ENCODE data around the gene CTSA.
A peak's percentile ranks its signal among the peaks of the same experiment; 100 is the strongest.
"Not testable (repeated sequence)": the region's sequence is repeated elsewhere in the genome, so short reads cannot be mapped to it uniquely, and the experiment has no call there.

CTSA gene

DNA sequence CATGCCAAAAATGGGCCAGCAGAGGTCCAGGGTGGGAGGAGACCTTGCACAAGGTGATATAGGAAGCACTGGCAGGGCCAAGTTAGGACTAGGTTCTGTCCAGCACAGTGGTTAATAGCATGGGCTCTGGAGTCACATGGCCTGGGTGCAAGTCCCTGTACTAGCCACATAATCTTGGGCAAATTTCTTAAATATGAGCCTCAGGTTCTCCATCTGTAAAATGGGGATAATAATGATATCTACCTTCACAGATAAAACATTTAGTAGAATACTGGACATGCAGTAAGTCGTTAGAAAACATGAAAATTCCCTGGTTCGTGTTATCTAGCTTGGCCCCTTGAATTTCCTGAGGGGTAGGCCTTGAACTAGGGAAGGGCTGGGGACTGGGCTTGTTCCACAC is 6.2 kb downstream of the CTSA start:
- DNase-seq = no peak

DNA sequence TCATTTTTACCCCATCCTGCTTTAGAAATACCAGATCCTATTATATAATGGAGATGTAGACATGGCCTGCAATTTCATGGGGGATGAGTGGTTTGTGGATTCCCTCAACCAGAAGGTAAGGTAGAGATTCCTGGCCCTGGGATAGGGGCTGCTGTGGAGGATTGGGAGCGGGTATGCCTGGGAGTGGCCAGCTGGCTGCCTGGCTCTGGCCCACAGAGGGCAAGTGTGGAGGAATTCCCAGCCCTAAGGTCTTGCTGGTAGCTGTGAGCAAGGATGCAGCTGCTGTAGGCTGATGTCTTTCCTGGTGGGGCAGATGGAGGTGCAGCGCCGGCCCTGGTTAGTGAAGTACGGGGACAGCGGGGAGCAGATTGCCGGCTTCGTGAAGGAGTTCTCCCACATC is 6.6 kb downstream of the CTSA start:
- no peak for DNase-seq

DNA sequence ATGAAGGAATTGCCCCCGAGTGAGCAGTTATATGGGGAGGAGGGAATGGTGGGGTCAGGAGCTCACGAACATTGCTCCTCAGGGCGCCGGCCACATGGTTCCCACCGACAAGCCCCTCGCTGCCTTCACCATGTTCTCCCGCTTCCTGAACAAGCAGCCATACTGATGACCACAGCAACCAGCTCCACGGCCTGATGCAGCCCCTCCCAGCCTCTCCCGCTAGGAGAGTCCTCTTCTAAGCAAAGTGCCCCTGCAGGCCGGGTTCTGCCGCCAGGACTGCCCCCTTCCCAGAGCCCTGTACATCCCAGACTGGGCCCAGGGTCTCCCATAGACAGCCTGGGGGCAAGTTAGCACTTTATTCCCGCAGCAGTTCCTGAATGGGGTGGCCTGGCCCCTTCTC is 7.2 kb downstream of the CTSA start:
- no peak for DNase-seq

DNA sequence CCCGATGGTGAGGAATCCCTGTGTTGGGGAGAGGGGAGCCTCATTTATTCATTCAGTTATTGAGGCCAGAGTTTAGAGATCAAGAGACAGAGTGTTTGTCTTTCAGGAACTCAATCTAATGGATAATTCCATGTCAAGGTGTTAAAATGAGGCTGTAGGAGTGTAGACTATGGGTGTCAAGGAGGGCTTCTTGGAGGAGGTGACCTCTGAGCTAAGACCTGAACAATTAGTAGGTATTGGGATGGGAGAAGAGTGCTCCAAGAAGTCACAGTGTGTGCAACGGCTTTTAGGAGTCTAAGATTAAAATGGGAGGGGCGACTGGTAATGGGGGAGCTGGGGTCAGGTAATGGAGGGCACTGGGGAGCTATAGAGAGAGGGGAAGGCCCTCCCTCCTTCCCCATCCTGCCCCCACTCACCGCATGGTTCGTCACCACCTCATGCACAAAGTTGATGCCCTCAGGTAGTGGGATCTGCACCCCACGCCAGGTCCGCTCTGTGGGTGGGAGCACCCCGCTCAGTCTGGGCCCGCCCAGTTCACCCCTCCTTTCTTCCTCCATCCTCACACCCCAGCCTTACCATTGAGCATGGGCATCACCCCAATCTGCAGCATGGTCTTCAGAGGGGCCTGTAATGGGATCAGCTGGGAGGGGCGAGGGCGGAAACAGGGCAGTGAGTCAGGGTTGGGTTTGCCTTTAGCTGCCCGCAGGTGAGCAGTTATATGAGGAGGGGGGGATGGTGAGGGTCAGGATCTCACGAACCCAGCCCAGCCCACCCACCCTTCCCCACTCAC is 8.1 kb downstream of the CTSA start:
- DNase-seq = no peak

DNA sequence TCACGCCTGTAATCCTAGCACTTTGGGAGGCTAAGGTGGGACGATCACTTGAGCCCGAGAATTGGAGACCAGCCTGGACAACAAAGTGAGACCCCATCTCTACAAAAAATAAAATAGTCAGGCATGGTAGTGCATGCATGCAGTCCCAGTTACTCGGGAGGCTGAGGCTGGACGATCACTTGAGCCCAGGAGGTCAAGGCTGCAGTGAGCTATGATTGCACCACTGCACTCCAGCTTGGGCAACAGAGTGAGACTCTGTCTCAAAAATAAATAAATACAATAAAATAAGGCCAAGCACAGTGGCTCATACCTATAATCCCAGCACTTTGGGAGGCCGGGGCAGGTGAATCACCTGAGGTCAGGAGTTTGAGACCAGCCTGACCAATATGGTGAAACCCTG is 10.2 kb downstream of the CTSA start:
- DNase-seq = not testable (repeated sequence)

DNA sequence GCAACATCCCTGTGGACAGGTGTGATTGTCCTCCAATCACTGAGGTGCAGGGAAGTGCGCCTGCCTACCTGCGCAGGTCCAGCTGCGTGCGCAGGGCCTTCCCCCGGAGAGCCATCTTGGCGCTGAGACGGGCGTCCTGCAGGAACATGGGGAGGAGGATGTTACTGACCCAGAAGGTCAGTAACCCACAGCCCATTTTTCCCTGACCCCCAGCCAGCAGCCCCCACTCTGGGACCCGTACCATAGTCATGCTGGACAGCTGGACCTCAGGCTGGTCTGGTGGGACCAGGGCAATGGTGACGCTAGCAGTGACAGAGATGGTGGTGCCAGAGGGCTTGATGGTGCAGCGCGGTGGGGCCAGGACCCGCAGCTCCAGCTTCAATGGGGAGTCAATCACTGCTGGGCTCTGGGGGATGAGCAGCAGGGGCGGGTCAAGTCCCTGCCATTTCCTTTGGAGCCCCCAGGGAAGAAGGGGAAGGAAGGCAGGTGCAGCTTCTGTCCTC is 11.1 kb downstream of the CTSA start:
- DNase-seq = no peak

DNA sequence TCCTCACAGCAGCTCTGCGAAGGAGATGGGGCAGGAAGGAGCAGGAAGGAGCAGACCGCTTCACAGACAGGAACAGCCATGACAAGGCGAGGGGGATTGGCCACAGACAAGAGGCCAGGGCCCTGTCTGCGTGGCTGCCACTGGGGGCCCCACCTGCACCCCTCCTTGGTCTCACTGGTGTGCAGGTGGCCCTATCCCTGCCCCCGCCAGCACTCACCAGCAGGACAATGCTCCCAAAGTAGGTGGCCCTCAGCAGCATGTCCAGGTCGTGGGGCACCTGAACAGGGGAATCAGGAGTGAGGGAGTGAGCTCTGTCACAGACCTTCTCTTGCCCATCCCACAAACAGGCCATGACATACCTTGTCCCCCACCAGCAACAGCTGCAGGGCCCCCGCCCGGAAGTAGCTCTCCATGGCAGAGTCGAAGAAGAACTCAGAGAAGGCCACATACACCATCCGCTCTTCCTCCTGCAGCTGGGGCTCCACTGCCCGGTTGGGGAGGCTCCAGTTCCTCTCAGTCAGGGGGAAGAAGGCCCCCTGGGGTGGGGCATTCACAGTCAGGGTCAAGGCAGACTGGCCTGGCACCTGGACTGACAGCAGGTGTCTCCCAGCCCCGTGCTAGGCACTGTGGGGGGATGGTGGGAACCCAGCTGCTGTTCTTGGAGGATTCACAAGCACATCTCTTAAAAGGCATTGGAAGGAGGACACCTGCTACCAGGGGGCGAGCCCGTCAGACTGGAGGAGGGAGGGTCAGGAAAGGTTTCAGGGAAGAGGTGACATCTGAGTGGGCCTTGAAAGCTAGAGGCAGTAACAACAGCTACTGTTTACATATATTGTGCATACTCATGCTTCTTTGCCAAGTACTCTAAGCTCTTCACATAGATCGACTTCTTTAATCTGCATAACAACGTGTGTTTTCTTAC is 13.7 kb downstream of the CTSA start:
- no peak for DNase-seq

DNA sequence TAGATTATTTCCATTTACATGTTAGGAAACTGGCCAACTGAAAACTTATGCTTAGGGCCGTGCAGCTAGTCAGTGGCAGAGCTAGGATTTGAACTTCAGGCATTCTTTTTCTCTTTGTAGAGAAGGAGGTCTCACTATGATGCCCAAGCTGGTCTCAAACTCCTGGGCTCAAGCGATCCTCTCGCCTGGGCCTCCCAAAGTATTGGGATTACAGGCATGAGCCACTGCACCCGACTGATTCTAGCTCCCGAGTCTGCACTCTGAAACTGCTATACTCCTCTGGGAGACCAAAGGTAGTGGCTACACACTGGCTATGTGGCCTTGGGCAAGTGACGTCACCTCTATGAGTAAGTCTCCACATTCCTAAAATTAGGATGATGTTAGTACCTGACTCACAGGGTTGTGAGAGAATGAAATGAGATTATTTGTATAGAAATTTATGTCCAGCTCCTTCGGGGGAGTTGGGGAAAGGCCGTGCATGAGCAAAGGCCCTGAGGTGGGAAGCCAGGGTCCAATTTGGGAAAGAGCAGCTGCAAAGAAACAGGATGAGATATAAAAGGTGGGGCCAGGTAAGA is 14.5 kb downstream of the CTSA start:
- no peak for DNase-seq

DNA sequence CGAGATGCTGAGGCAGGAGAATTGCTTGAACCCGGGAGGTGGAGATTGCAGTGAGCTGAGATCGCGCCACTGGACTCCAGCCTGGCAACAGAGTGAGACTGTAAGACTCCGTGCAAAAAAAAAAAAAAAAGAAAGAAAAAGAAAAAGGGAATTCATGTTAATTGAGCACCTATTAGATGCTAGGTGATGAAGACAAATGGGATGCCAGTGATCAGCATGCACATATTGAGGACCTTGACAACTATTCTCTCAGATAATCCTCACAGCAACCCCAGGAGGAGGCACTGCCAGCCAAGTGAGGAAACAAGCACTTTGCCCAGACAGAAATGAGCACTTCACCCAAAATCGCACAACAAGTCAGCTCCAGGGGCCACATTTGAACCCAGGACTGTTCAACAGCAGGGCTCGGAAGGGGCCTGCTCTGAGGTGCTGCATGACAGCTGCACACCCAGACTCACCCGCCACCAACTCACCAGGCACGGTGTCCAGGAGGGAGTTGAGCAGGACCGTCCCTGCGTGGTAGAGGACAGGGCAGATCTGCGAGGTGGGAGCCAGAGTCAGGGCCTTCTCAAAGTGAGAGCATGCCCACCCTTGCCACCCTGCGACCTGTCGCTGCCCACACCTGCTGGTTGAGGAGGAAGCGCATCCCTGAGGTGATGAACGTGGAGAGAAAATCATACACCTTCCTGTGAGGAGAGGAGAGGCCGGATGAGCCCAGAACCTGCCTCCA is 16.2 kb downstream of the CTSA start:
- no peak for DNase-seq

DNA sequence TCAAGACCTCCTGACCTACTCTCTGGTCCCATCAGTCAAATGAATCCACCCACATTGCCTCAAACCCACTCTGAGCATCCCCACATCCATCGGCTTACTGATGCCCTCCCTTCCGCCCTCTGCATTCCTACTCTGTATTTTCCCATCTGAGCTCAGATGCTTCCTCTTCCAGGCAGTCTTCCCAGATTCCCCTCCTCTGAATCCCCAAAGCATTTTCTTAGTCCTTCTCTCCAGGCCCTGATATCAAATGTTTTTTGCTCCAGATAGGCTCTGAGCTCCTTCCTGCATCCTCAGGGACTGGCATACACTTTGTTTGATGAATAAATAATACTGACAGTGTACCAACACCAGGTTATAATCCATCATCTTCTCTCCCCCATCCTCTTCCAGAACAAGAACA is 16.9 kb downstream of the CTSA start:
- no peak for DNase-seq

DNA sequence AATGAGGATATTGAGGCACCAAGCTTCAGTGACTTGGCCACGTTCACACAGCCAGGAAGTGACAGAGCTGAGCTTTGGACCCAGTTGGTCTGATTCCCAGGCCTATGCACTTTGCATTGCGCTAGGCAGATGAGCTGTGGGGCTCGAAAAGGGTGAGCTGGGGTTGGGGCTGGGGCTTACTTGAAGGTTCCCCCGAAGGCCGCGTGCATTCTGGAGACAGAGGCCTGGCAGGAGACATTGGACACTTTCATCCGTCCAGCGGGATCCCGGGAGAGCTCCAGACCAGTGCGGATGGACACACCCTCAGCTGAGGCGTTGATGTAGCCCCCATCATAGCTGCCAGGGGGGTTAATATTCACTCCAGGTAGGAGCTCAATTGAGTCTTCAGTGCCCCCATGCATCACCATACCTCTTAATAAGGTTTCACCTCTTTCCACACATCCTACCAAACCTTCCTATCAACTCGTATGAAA is 18.2 kb downstream of the CTSA start:
- DNase-seq = no peak

DNA sequence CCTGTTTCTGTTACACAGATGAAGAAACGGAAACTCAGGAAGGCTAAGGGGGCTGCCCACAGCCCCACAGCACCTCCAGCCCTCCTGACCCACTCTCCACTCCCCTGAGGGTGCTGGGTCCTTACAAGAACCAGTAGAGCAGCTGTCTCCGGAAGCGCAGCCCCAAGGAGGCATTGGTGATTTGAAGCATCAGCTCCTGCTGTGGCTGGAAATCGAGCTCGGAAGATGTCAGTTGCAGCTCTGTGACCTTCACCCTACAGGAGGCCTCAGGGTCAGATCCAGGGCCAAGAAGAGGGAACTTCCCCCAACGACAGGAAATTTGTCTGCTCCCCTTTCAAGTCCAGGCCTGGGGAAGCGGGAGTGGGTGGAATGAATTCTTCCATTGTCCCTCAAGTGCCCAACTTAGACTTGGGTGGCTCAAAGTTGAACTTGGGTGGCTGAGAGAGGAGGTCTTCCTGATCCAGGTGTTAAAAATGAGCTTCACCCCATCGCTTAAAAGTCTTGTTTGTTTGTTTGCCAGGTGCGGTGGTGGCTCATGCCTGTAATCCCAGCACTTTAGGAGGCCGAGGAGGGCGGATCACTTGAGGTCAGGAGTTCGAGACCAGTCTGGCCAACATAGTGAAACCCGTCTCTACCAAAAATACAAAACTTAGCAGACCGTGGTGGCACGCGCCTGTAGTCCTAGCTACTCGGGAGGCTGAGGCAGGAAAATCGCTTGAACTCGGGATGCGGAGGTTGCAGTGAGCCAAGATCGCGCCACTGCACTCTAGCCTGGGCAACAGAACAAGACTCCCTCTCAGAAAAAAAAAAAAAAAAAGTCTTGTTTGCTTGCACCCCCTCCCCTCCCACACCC is 18.9 kb downstream of the CTSA start:
- DNase-seq = no peak

DNA sequence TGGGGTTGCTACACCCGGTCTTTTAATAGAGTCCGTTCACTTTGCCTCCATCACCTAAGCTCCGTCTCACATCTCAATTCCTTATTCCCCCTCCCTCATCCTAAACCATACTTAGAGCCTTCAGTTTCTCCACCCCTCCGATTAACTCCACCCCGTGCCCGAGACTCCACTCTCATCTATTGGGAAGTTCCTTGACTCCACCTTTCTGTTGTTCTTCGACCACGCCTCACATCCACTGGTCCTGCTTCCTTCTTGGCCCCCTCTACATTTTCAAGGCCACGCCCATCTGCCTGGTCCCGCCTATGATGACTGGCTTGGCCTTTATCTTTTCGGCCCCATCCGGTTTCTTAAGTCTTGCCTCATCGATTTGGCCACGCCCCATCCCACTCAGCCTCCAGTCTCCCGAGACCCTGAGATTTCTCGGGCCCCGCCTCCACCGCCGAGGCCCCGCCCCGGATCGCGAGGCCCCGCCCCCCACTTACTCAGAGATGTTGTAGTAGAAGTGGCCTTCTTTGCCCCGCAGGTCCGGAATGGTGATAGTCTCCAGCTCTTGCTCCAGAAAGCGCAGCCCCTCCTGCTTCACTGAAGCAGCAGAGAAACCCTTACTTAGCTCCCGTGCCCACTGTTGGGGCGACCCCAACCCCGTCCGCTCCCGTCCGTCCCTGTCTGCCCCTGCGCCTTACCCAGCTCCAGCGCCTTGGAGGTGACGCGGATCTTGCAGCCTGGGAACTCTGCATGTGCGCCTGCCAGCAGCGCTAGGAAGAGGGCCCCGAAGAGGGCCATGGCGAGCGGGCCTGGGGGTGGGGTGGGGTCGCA is 19.7 kb downstream of the CTSA start:
- DNase-seq = peak; percentile 94

DNA sequence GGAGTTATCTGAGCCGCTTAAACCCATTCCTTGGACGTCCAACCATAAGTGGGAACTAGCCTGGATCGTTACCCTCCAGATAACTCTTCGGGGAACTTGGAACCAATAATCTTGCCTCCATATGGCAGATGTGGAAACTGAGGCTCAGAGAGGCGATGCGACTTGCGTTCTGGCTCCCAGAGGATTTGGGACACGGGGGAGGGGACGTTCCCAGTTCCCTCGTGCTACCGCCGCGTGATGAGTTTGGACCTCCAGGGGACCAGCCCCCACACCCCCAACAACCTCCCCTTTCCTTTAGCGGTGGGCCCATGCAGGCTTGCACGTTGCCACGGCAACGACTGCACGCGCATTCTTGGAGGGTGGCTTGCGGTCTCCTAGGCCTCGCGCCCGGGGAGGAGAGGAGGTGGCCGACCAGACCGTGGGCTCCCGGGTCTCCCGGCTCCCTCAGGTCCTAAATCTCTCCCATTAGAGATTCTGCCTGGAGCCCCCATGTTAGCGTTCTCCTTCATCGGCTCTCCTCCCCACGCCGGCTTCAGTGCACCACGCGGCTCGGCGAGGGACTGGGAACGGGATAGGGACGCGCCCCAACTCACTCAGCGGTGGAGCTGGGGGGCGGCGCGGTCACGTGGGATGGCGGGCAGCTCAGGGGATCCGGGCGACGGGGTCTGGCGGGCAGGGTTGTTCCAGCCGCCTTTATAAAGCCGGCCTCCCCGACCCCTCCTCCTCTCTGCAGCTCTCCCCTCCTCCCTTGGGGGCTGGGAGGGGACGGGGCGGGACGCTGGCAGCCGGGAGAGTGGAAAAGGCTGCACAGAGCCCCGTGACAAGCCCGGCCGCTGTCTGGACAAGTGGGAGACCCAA is 20.6 kb downstream of the CTSA start, which contains the start of gene PLTP:
Gene PLTP, minus strand, starts transcription at position 670 of the 858 bp plus-strand sequence. CDS start 703 bp downstream, outside the sequence.
- DNase-seq = peak; percentile 45

DNA sequence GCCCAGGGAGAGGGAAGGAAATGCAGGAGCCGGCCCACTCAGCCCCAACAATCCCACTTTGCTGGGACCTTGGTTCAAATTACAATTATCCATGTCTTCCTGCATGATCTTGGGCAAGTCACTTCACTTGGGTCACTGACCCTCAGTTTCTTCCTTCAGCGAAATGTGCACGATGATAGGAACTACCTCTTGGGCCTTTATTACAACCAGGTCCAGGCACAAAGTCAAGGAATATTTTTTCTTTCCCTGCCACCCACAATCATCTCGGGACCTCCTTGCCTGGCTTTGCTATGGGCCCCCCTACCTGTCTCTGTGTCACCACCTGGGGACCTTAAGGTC is 21.2 kb downstream of the CTSA start:
- no peak for DNase-seq

DNA sequence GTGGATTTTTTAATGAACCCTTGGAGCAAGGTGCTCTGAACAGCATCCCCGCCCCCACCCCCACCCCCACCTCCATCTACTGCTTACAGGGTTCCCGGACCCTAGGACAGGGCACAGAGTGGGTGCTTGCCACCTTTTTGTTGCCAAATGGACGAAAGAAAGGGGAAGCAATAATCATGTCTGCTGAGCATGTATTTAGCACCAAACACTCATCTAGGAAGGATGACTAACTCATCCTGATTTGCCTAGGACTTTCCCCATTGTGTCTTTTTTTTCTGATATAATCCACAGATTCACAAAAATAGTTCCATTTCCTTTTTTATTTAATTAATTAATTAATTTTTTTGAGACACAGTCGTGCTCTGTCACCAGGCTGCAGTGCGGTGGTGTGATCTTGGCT is 22.0 kb downstream of the CTSA start:
- DNase-seq = no peak

DNA sequence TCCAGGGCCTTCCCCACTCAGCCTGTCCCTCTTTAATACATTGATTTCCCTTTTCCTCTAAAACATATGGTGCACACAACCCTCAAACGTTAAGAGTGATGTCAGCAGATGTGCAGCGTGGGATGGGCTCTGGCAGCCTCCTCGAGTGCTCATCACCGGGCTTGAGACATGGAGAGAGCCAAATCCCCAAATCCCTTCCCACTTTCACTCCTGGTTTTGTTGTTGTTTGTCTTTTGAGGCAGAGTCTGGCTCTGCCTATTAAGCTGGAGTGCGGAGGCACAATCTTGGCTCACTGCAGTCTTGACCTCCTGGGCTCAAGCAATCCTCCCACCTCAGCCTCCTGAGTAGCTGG is 26.6 kb downstream of the CTSA start:
- DNase-seq = no peak

DNA sequence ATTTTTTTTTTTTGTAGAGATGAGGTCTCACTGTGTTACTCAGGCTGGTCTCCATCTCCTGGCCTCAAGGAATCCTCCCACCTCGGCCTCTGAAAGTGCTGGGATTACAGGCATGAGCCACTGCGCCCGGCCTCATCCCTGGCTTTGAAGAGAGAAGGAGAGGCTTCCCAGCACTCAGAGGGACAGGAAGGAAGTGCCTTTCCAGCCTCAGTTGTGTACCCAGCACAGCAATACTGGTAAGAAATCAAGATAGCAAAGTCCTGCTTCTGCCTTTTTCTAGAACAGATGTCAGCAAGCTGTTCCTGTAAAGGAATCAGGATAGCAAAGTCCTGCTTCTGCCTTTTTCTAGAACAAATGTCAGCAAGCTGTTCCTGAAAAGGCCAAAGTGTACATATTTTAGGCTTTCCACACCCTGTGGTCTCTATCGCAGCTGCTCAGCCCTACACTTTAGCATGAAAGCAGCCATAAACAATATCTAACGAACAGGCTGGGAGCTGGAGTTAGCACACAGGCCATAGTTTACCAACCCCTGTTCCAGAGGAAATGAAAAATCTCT is 27.1 kb downstream of the CTSA start:
- DNase-seq = no peak

DNA sequence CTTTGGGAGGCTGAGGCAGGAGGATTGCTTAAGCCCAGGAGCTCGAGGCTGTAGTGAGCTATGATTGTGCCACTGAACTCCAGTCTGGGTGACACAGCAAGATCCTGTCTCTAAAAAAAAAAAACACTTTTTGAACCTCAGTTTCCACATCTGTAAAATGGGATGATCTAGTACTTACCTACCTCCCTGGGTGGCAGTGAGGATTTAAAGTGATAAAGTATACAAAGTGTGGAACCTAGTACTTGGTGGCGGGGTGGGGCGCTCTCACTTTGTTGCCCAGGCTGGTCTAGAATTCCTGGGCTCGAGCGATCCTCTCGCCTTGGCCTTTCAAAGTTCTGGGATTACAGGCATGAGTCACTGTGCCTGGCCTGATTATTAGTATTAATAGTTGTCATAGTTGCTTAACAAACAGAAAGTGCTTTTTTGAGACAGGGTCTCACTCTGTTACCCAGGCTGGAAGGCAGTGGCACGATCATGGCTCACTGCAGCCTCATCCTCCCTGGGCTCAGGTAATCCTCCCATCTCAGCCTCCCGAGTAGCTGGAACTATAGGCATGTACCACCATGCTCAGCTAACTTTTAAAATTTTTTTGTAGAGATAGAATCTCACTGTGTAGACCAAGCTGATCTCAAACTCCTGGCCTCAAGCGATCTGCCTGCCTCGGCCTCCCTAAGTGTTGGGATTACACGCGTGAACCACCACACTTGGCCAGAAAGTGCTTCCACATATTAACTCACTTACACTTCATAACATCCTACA is 27.8 kb downstream of the CTSA start:
- DNase-seq = no peak

All from CD4-positive, alpha-beta T cell treated with Interleukin-17A for 1 hour (primary cell).